Measurements from ENCODE around the gene GGA2.

DNA sequence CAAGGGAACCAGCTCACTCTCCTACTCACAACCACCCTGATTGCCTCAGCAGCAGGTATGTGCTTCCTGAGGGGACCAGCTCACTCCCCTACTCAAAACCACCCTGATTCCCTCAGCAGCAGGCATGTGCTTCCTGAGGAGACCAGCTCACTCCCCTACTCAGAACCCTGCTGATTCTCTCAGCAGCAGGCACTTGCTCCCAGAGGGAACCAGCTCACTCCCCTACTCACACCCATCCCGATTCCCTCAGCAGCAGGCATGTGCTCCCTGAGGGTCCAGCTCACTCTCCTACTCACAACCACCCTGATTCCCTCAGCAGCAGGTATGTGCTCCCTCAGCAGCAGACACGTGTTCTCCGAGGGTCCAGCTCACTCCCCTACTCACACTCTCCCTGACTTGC lies 31.2 kb downstream of the GGA2 start:
- TF ChIP-seq, protein P1, sequence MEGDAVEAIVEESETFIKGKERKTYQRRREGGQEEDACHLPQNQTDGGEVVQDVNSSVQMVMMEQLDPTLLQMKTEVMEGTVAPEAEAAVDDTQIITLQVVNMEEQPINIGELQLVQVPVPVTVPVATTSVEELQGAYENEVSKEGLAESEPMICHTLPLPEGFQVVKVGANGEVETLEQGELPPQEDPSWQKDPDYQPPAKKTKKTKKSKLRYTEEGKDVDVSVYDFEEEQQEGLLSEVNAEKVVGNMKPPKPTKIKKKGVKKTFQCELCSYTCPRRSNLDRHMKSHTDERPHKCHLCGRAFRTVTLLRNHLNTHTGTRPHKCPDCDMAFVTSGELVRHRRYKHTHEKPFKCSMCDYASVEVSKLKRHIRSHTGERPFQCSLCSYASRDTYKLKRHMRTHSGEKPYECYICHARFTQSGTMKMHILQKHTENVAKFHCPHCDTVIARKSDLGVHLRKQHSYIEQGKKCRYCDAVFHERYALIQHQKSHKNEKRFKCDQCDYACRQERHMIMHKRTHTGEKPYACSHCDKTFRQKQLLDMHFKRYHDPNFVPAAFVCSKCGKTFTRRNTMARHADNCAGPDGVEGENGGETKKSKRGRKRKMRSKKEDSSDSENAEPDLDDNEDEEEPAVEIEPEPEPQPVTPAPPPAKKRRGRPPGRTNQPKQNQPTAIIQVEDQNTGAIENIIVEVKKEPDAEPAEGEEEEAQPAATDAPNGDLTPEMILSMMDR (IDR thresholded peaks at IDR 0.05): no peak
- no peak for TF ChIP-seq POLR2A (IDR thresholded peaks at IDR 0.05)

All from right lobe of liver (tissue), 4 donors.